H1 (cell line): ENCODE measurements around the gene SLC43A3. TPM values are rescaled to one million over a fixed set of nuclear protein-coding genes. Genes with fewer than 3 reads are reported as not detected.

Source experiments
- CTCF ChIA-PET: fragments of 300-600 bp; sonication (Branson Sonifier 250); formaldehyde crosslinking; loops from one replicate; lab custom pipeline; 2021; ENCODE audit not compliant: partially characterized antibody; lab: Charles Lee
- POLR2A ChIA-PET: fragments of 300-600 bp; sonication (Branson Sonifier 250); formaldehyde crosslinking; loops from one replicate; lab custom pipeline; 2021; ENCODE audit warnings: inconsistent platforms; ENCODE audit not compliant: partially characterized antibody; lab: Charles Lee
- DNase-seq, 2 experiments: peaks; one replicate each; pipeline versions ENCODE4 v3.0.0 to v3.0.0-alpha.2; 2010 to 2022; ENCODE audit warnings: low spot score in 2 of 2, low read depth in 1 of 2, mixed read lengths in 1 of 2
- FAIRE-seq: peaks from 2 replicates; lab custom pipeline; 2011; peaks lifted over from hg19 to GRCh38; lab: Jason Lieb, UNC
- H2AFZ ChIP-seq: 2 replicates; pipeline ENCODE4 v1.8.1; 2012; ENCODE audit warnings: low read length, inconsistent platforms
- H2AK5ac ChIP-seq: 2 replicates; pipeline ENCODE4 v1.6.1; 2013; ENCODE audit warnings: low read depth, low read length
- H2BK120ac ChIP-seq: replicated peaks from 2 replicates; pipeline ENCODE3; 2013; ENCODE audit warnings: low read depth, low read length, inconsistent platforms
- H2BK12ac ChIP-seq: 2 replicates; pipeline ENCODE4 v1.6.1; 2013; ENCODE audit warnings: low read depth, low read length
- H2BK15ac ChIP-seq: 2 replicates; pipeline ENCODE4 v1.6.1; 2013; ENCODE audit warnings: low read length
- H2BK20ac ChIP-seq: 2 replicates; pipeline ENCODE4 v1.6.1; 2013; ENCODE audit warnings: low read length
- H2BK5ac ChIP-seq: 2 replicates; pipeline ENCODE4 v1.6.1; 2013; ENCODE audit warnings: low read depth, low read length
- H3K14ac ChIP-seq: 2 replicates; pipeline ENCODE4 v1.6.1; 2013; ENCODE audit warnings: inconsistent platforms; ENCODE audit not compliant: insufficient read length
- H3K18ac ChIP-seq: 2 replicates; pipeline ENCODE4 v1.6.1; 2013; ENCODE audit warnings: low read length; ENCODE audit errors: extremely low read depth
- H3K23ac ChIP-seq: 2 replicates; pipeline ENCODE4 v1.6.1; 2013; ENCODE audit warnings: inconsistent platforms; ENCODE audit not compliant: insufficient read length
- H3K23me2 ChIP-seq: 2 replicates; pipeline ENCODE4 v1.6.1; 2013; ENCODE audit warnings: low read depth, low read length
- H3K27ac ChIP-seq: 2 replicates; pipeline ENCODE4 v1.6.1; 2011; ENCODE audit warnings: low read depth, low read length, inconsistent platforms
- H3K27me3 ChIP-seq, 4 experiments: replicated peaks in 1 of 4; 1 replicate in 1 of 4; 2 replicates in 3 of 4; pipeline versions ENCODE4 v1.6.1 to v1.8.1; 2011 to 2013; ENCODE audit warnings: low read length in 3 of 4, mild to moderate bottlenecking in 3 of 4, inconsistent platforms in 2 of 4, mixed read lengths in 2 of 4, moderate library complexity in 1 of 4; ENCODE audit not compliant: control insufficient read depth in 3 of 4, insufficient read depth in 3 of 4; ENCODE audit errors: extremely low read depth in 1 of 4
- H3K36me3 ChIP-seq, 4 experiments: 2 replicates each; pipeline versions ENCODE4 v1.6.1 to v1.8.1; 2011 to 2013; ENCODE audit warnings: mild to moderate bottlenecking in 4 of 4, low read length in 3 of 4, moderate library complexity in 2 of 4, control low read depth in 1 of 4, inconsistent platforms in 1 of 4; ENCODE audit not compliant: insufficient read depth in 4 of 4, control insufficient read depth in 2 of 4
- H3K4ac ChIP-seq: replicated peaks from 2 replicates; pipeline ENCODE3; 2013; ENCODE audit warnings: low read length, low read depth, mixed read lengths, inconsistent platforms; ENCODE audit not compliant: insufficient read length
- H3K4me1 ChIP-seq, 4 experiments: replicated peaks in 1 of 4; 1 replicate in 1 of 4; 2 replicates in 3 of 4; pipeline versions ENCODE4 v1.6.1 to v1.8.1; 2011 to 2013; ENCODE audit warnings: low read length in 3 of 4, inconsistent platforms in 2 of 4, mixed read lengths in 1 of 4; ENCODE audit not compliant: insufficient read depth in 4 of 4, control insufficient read depth in 3 of 4
- H3K4me2 ChIP-seq, 2 experiments: 2 replicates each; pipeline versions ENCODE4 v1.6.1 to v1.8.1; 2011 to 2013; ENCODE audit warnings: low read depth in 2 of 2, low read length in 2 of 2, control low read depth in 1 of 2, inconsistent platforms in 1 of 2, mild to moderate bottlenecking in 1 of 2; ENCODE audit not compliant: insufficient read depth in 1 of 2
- H3K4me3 ChIP-seq, 4 experiments: fragments of 200-600, 300-600 bp in 1 of 4; sonication (generic), shearing (Covaris generic), sonication (Bioruptor Twin) in 1 of 4; 2 replicates each; pipeline versions ENCODE4 v1.5.1 to v1.8.1; 2011 to 2016; ENCODE audit warnings: low read length in 4 of 4, low read depth in 3 of 4, control low read depth in 2 of 4, inconsistent platforms in 2 of 4, mild to moderate bottlenecking in 2 of 4, mixed read lengths in 1 of 4, moderate library complexity in 1 of 4; ENCODE audit not compliant: insufficient read depth in 2 of 4; ENCODE audit errors: extremely low read depth in 1 of 4
- H3K56ac ChIP-seq: replicated peaks from 2 replicates; pipeline ENCODE3; 2013; ENCODE audit warnings: low read depth, mild to moderate bottlenecking, mixed read lengths, low read length, inconsistent platforms; ENCODE audit not compliant: insufficient read length
- H3K79me1 ChIP-seq: 2 replicates; pipeline ENCODE4 v1.6.1; 2013; ENCODE audit warnings: low read depth, low read length, control low read depth
- H3K79me2 ChIP-seq, 2 experiments: 2 replicates each; pipeline versions ENCODE4 v1.6.1 to v1.8.1; 2012 to 2013; ENCODE audit warnings: low read length in 2 of 2, mild to moderate bottlenecking in 2 of 2, inconsistent platforms in 1 of 2; ENCODE audit not compliant: insufficient read depth in 2 of 2, control insufficient read depth in 1 of 2
- H3K9ac ChIP-seq, 4 experiments: replicated peaks in 1 of 4; 1 replicate in 1 of 4; 2 replicates in 3 of 4; pipeline versions ENCODE4 v1.6.1 to v1.8.1; 2011 to 2013; ENCODE audit warnings: low read depth in 3 of 4, low read length in 3 of 4, control low read depth in 2 of 4, mild to moderate bottlenecking in 2 of 4, moderate library complexity in 2 of 4, inconsistent platforms in 1 of 4; ENCODE audit errors: extremely low read depth in 1 of 4
- H3K9me3 ChIP-seq, 2 experiments: 2 replicates each; pipeline versions ENCODE4 v1.6.1 to v1.8.1; 2012 to 2013; ENCODE audit warnings: mild to moderate bottlenecking in 2 of 2, moderate library complexity in 2 of 2, control low read depth in 1 of 2, inconsistent platforms in 1 of 2, low read depth in 1 of 2, low read length in 1 of 2, mixed read lengths in 1 of 2; ENCODE audit not compliant: insufficient read depth in 2 of 2
- H4K20me1 ChIP-seq, 2 experiments: replicated peaks in 1 of 2; 2 replicates each; pipeline versions ENCODE3 to v1.8.1; 2011 to 2013; ENCODE audit warnings: inconsistent platforms in 2 of 2, low read length in 2 of 2, mild to moderate bottlenecking in 1 of 2; ENCODE audit not compliant: insufficient read depth in 2 of 2, control insufficient read depth in 1 of 2
- H4K5ac ChIP-seq: 2 replicates; pipeline ENCODE4 v1.6.1; 2013; ENCODE audit warnings: low read length, low read depth, mixed read lengths, inconsistent platforms; ENCODE audit not compliant: insufficient read length
- H4K8ac ChIP-seq: 2 replicates; pipeline ENCODE4 v1.8.0; 2013; ENCODE audit warnings: mild to moderate bottlenecking, moderate library complexity, low read length, inconsistent platforms; ENCODE audit not compliant: insufficient read depth; ENCODE audit errors: extremely low read depth
- H4K91ac ChIP-seq: replicated peaks from 2 replicates; pipeline ENCODE3; 2013; ENCODE audit warnings: low read length, mixed read lengths, inconsistent platforms; ENCODE audit not compliant: insufficient read length
- ASH2L ChIP-seq: fragments of 200-600, 300-600 bp; sonication (generic); IDR thresholded peaks from one replicate; pipeline ENCODE4 v1.7.1; 2017; ENCODE audit warnings: low read length
- CBX5 ChIP-seq: fragments of 300-800, 300-1000 bp; sonication (generic); IDR thresholded peaks from 2 replicates; pipeline ENCODE4 v1.7.1; 2016; ENCODE audit warnings: antibody characterized with exemption, low read length, low read depth
- CHD2 ChIP-seq: IDR thresholded peaks from 2 replicates; pipeline ENCODE4 v1.6.1; 2012; ENCODE audit warnings: low read length, improper control_type of control experiment
- JUN ChIP-seq: IDR thresholded peaks from 2 replicates; pipeline ENCODE4 v1.6.1; 2011; ENCODE audit warnings: low read depth, mild to moderate bottlenecking, improper control_type of control experiment, low read length
- POU5F1 ChIP-seq: IDR thresholded peaks from 2 replicates; pipeline ENCODE4 v1.6.1; 2011; ENCODE audit warnings: low read depth, mild to moderate bottlenecking, low read length, moderate library complexity
- RAD21 ChIP-seq, 2 experiments: IDR thresholded peaks in 1 of 2; conservative IDR thresholded peaks in 1 of 2; 2 replicates each; pipeline ENCODE4 v1.6.1; 2011; ENCODE audit warnings: low read depth in 2 of 2, low read length in 2 of 2, improper control_type of control experiment in 1 of 2, inconsistent platforms in 1 of 2, mild to moderate bottlenecking in 1 of 2, moderate library complexity in 1 of 2
- RFX5 ChIP-seq: IDR thresholded peaks from 2 replicates; pipeline ENCODE4 v1.6.1; 2011; ENCODE audit warnings: low read depth, low read length, improper control_type of control experiment, borderline replicate concordance
- SUZ12 ChIP-seq: fragments of 200-600 bp; sonication (generic); IDR thresholded peaks from 2 replicates; pipeline ENCODE4 v1.6.1; 2012; ENCODE audit warnings: mild to moderate bottlenecking, inconsistent platforms, low read length, moderate library complexity, mixed read lengths
- WGBS, 2 experiments: shearing (Covaris generic) in 1 of 2; methylation state at CpG; one replicate each; pipeline versions ENCODE4 v1.1.6 to v1.1.7; 2013 to 2015; ENCODE audit warnings: low lambda C conversion rate in 2 of 2, mixed read lengths in 2 of 2, inconsistent platforms in 1 of 2, low coverage in 1 of 2, missing lambda C conversion rate in 1 of 2; ENCODE audit not compliant: insufficient replicate concordance in 2 of 2, insufficient coverage in 1 of 2, insufficient read length in 1 of 2; ENCODE audit errors: extremely low coverage in 1 of 2, missing lambda C conversion rate in 1 of 2; 5-methylcytosine and 5-hydroxymethylcytosine counted together
- polyA plus RNA-seq, 7 experiments: library from polyadenylated mRNA; depleted of rRNA in 3 of 7; stranded (reverse) in 5 of 7; unstranded in 2 of 7; fragments of >200 nt in 5 of 7; fragments of 200-250 nt in 2 of 7; gene quantifications; 1 replicate in 5 of 7; 2 replicates in 1 of 7; 4 replicates in 1 of 7; pipeline versions ENCODE4 v1.2.1 to v1.2.3, GENCODE V29; 2011 to 2013; ENCODE audit warnings: missing spikeins in 2 of 7, mixed read lengths in 2 of 7
- total RNA-seq: library from RNA; stranded (reverse); fragmentation: NEBNext Ultra II Directional; extraction: Animal tissue kit (Norgen Biotek cat#: 25700); gene quantifications from 2 replicates; pipeline ENCODE4 v1.2.1, GENCODE V29; 2021
- TF ChIP-seq, protein P1 (sequence below), 3 experiments: IDR thresholded peaks; 1 replicate in 2 of 3; 2 replicates in 1 of 3; pipeline versions ENCODE4 v1.5.1 to v1.6.1; 2011; ENCODE audit warnings: low read length in 3 of 3, mild to moderate bottlenecking in 3 of 3, inconsistent platforms in 2 of 3, low read depth in 1 of 3, moderate library complexity in 1 of 3; ENCODE audit not compliant: insufficient read depth in 1 of 3; ENCODE audit errors: control extremely low read depth in 1 of 3

SLC43A3 gene
- total and polyA plus RNA-seq, 2 of the 8 experiments (the other 6 are each of a cell fraction or from before 2014, with no cell fraction given): 31.8 to 67.8 TPM

DNA sequence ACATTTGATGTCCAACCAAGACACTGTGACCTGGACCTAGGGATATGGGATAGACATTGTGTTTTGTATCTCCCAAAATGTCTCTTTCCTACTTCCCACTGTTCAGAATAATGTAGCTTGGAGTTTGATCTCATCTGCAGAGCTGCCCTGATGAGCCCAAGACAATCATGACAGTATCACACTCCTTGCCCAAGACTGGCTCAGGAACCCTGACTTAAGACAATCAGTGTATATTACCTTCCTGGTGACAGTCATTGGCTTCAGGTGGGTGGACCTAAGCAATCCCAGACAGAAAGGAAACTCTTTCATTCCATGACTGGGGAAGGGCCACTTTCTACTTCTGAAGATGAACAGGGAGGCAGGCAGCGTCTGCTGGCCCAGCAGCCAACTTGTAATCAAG lies 19.1 kb upstream of the SLC43A3 start:
- H3K14ac ChIP-seq: no peak overlapping the region
- H2BK120ac ChIP-seq: no peak overlapping the region
- no peak overlapping the region for H3K18ac ChIP-seq
- no peak overlapping the region for H2AFZ ChIP-seq
- H3K27me3 ChIP-seq: no peaks in the 10 kb centered on the region; a peak in 1 of 7 replicates
- no peaks in the 10 kb centered on the region for H3K9me3 ChIP-seq
- H3K9ac ChIP-seq: no peak overlapping the region
- no peak for TF ChIP-seq SUZ12
- no peak for TF ChIP-seq CBX5
- no peak for TF ChIP-seq ASH2L
- no peak for TF ChIP-seq RAD21 (IDR thresholded peaks at IDR 0.05 in 1 of 2, conservative IDR thresholded peaks at IDR 0.05 in 1 of 2; ENCODE audit: low read depth in 2 of 2, low read length in 2 of 2)
- TF ChIP-seq, protein P1, sequence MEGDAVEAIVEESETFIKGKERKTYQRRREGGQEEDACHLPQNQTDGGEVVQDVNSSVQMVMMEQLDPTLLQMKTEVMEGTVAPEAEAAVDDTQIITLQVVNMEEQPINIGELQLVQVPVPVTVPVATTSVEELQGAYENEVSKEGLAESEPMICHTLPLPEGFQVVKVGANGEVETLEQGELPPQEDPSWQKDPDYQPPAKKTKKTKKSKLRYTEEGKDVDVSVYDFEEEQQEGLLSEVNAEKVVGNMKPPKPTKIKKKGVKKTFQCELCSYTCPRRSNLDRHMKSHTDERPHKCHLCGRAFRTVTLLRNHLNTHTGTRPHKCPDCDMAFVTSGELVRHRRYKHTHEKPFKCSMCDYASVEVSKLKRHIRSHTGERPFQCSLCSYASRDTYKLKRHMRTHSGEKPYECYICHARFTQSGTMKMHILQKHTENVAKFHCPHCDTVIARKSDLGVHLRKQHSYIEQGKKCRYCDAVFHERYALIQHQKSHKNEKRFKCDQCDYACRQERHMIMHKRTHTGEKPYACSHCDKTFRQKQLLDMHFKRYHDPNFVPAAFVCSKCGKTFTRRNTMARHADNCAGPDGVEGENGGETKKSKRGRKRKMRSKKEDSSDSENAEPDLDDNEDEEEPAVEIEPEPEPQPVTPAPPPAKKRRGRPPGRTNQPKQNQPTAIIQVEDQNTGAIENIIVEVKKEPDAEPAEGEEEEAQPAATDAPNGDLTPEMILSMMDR (IDR thresholded peaks at IDR 0.05; ENCODE audit: control extremely low read depth in 1 of 3, insufficient read depth in 1 of 3, low read depth in 1 of 3, low read length in 3 of 3): no peak
- TF ChIP-seq JUN: no peak
- TF ChIP-seq POU5F1: no peak
- no peak for TF ChIP-seq CHD2
- no peak for TF ChIP-seq RFX5
- POLR2A ChIA-PET: interaction anchor here (1.3 kb wide), 1 partner anchor 108 kb away, joined by 4 read pairs; the partner anchor contains the start of gene P2RX3
- H3K4me1 ChIP-seq: no peaks in the 10 kb centered on the region
- no peak overlapping the region for H2BK5ac ChIP-seq
- H4K8ac ChIP-seq: no peak overlapping the region
- H3K4me2 ChIP-seq: no peak overlapping the region
- H3K79me1 ChIP-seq: no peaks in the 10 kb centered on the region
- H2AK5ac ChIP-seq: no peak overlapping the region
- H3K27ac ChIP-seq: no peak overlapping the region
- CTCF ChIA-PET: interaction anchor here (0.9 to 12.5 kb wide), 4 partner anchors 13 to 100 kb away, joined by 3 to 97 read pairs (median 4); partner anchors contain the start of gene RTN4RL2
- no peak overlapping the region for H4K5ac ChIP-seq
- no peaks in the 10 kb centered on the region for H3K79me2 ChIP-seq
- no peak overlapping the region for H3K4ac ChIP-seq
- no peak overlapping the region for H2BK12ac ChIP-seq
- no peaks in the 10 kb centered on the region for H4K20me1 ChIP-seq
- H3K23me2 ChIP-seq: 0 out of 2 replicates have a peak, but pooled peaks cover 2% of the 10 kb centered on the region
- H4K91ac ChIP-seq: no peak overlapping the region
- H2BK20ac ChIP-seq: no peak overlapping the region
- H3K36me3 ChIP-seq: no peaks in the 10 kb centered on the region
- no peak overlapping the region for H3K23ac ChIP-seq
- H2BK15ac ChIP-seq: no peak overlapping the region
- H3K56ac ChIP-seq: no peak overlapping the region
- WGBS, 2 experiments: 88% methylated on average over 1 of the region's 1 CpG; no CpG with 5 or more reads in 1 of the 2 experiments
- no peak overlapping the region for H3K4me3 ChIP-seq
- no peak for FAIRE-seq
- no peak for DNase-seq
